ENCODE results near the gene FIGN. TPM values are rescaled to one million over a fixed set of nuclear protein-coding genes. Genes with fewer than 3 reads are reported as not detected.

The FIGN gene
- total RNA-seq, 1 donor: 3.5 TPM

DNA sequence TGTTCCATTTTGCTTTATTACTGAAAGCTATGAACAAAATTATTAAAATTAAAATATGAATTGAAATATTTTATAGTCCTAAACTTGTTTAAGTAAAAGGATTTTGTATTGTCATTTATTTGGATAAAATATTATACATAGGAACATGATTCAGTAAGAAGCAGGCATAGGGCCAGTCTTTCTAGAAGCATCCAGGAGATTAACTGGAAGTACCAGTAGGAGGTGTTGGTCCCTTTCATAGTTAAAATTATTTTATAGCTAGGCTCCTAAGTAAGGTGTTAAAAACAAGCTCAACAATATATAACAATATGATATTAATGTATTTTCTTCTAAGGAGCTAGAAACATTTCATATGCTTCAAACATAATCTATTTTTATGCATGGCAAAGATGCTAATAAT is 43.7 kb downstream of the FIGN start:
- H3K4me3 ChIP-seq (ENCODE audit: low read depth, low read length): no peak overlapping the region
- no peak for DNase-seq (ENCODE audit: low read depth)
- TF ChIP-seq, protein P1, sequence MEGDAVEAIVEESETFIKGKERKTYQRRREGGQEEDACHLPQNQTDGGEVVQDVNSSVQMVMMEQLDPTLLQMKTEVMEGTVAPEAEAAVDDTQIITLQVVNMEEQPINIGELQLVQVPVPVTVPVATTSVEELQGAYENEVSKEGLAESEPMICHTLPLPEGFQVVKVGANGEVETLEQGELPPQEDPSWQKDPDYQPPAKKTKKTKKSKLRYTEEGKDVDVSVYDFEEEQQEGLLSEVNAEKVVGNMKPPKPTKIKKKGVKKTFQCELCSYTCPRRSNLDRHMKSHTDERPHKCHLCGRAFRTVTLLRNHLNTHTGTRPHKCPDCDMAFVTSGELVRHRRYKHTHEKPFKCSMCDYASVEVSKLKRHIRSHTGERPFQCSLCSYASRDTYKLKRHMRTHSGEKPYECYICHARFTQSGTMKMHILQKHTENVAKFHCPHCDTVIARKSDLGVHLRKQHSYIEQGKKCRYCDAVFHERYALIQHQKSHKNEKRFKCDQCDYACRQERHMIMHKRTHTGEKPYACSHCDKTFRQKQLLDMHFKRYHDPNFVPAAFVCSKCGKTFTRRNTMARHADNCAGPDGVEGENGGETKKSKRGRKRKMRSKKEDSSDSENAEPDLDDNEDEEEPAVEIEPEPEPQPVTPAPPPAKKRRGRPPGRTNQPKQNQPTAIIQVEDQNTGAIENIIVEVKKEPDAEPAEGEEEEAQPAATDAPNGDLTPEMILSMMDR (IDR thresholded peaks at IDR 0.05; ENCODE audit: insufficient read depth, low read depth, low read length): no peak

DNA sequence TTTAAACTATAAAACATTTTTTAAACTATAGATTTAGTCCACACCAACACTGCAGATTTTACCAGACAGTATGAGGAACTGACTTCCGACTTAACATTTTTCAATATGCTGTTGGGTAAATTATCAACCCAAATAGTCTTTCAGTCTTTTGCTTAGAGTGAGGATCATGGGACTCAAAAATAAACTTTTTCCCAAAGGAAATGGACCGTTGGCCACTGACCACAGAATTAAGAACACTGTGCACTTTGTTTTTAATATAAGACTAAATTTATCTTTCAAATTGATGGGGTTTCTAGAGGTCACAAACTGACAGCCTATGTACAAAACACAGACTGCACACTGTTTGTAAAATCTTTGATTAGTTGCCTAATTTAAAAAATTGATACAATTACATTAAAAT is 44.9 kb downstream of the FIGN start:
- H3K4me3 ChIP-seq (ENCODE audit: low read depth, low read length): no peak overlapping the region
- DNase-seq (ENCODE audit: low read depth): no peak
- TF ChIP-seq, protein P1 (IDR thresholded peaks at IDR 0.05; ENCODE audit: insufficient read depth, low read depth, low read length): no peak

DNA sequence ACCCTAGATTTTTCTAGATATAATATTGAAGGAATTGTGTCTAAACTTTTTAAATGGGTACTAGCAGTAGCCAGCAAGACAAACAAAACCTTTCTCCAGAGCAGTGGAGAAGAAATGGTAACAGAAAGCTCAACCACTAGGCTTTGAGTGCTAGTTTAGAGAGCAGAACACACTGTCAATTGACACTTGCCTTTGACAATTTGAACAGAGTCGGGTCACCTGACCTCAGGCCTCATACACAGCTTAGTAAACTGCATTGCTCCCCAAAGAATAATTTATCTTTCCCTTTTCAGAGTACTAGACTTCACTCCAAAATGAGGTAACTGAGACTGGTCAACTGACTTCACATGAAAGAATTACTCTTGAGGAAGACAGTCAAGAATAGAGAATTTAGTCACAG is 48.6 kb downstream of the FIGN start:
- DNase-seq (ENCODE audit: low read depth): no peak
- TF ChIP-seq, protein P1 (IDR thresholded peaks at IDR 0.05; ENCODE audit: insufficient read depth, low read depth, low read length): no peak

DNA sequence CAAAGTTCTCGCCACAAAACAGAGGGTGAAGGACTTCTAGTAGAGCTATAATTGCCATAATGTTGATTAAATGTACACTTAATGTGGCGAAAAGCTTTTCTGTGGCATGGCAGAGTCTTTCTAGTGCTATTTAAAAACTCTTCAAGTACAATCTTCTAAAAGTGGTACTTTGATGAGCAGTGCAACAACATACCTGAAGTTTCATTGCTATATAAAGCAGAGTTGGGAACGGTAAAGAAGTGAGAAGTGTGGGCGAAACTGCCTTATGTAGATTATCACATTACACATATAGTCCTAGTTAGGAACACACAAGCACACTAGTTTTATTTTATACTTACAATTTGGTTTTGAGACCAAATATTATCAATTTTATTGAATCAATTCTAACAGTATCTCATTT is 49.5 kb downstream of the FIGN start:
- TF ChIP-seq, protein P1 (IDR thresholded peaks at IDR 0.05; ENCODE audit: insufficient read depth, low read depth, low read length): no peak
- no peak for DNase-seq (ENCODE audit: low read depth)
- H3K4me3 ChIP-seq (ENCODE audit: low read depth, low read length): no peak overlapping the region

More for the DNA sequence above, 48.6 kb downstream of the FIGN start:
- H3K4me3 ChIP-seq (ENCODE audit: low read depth, low read length): no peak overlapping the region

DNA sequence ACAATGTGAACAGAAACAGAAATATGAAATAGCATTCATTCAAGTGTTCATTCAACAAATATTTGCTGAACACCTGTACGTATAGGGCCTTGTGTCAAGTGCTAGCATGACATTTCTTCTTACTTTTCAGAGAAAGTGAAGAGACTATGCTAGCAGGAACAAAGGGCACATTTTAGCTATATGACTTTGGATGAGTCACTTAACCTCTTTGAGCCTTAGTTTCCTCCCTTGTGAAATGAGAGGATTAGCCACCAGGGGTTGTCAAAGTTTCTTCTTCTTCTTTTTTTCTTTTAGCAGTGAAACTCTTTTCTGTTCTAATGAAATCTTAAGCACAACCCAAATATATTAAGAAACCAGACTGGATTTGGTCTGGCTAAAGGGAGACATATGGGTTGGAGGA is 53.1 kb downstream of the FIGN start:
- no peak overlapping the region for H3K4me3 ChIP-seq (ENCODE audit: low read depth, low read length)
- TF ChIP-seq, protein P1 (IDR thresholded peaks at IDR 0.05; ENCODE audit: insufficient read depth, low read depth, low read length): peak; percentile 33
- peak; percentile 51 for DNase-seq (ENCODE audit: low read depth)

DNA sequence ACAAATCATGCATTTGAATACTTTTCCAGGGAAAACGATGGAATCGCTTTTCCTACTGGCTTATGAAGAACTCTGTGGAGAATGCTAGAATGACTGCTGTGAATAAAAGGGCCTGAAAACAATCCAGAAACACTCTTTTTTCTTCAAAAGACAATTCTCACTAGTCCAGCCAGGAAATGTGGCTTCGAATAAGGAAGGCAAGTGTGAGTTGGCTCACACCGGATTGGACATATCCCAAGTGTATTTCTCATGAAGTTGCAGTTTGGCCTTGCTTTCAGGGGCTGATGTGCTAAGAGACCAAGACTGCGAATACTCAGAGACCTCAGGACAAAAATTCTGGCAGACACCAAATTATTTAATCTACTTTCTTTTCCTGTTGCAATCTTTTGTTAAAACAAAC is 54.1 kb downstream of the FIGN start:
- TF ChIP-seq, protein P1 (IDR thresholded peaks at IDR 0.05; ENCODE audit: insufficient read depth, low read depth, low read length): no peak
- no peak for DNase-seq (ENCODE audit: low read depth)
- H3K4me3 ChIP-seq (ENCODE audit: low read depth, low read length): no peak overlapping the region

DNA sequence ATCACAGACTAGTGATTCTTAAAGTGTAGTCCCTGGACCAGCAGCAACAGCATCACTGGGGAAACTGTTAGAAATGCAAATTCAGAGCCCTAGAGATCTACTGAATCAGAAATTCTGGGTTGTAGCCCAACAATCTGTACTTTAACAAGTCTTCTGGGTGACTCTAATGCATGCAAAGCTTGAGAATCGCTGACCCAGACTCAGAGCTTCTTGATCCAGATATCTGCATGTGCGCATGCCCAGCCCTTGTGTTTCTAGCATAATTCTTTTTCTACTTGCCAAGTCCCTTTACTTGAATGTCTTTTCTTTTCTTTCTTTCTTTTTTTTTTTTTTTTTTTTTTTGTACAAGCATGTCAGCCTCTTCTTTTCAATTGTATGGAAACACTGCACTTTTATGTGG is 60.4 kb downstream of the FIGN start:
- TF ChIP-seq, protein P1 (IDR thresholded peaks at IDR 0.05; ENCODE audit: insufficient read depth, low read depth, low read length): no peak
- no peak overlapping the region for H3K4me3 ChIP-seq (ENCODE audit: low read depth, low read length)
- DNase-seq (ENCODE audit: low read depth): no peak

Data from fibroblast of villous mesenchyme (primary cell).